HG02970 (cell line): ENCODE measurements around the gene RPS6KA4.
A peak's percentile ranks its signal among the peaks of the same experiment; 100 is the strongest.
"Not testable (repeated sequence)": the region's sequence is repeated elsewhere in the genome, so short reads cannot be mapped to it uniquely, and the experiment has no call there.

Source experiments
- ATAC-seq: cut with Tn5 transposase; IDR thresholded peaks from one replicate; pipeline ENCODE4 v1.9.1; 2021; ENCODE audit warnings: mild to moderate bottlenecking, moderate library complexity, moderate number of reproducible peaks; ENCODE audit not compliant: unreplicated experiment, low FRiP score

The RPS6KA4 gene

GRCh38 chr11:64358907-64359711 lies at the start of gene RPS6KA4:
RPS6KA4 (plus strand) TSS chr11:64359162; CDS start chr11:64359236, 74 bp downstream.
- no peak for ATAC-seq

DNA sequence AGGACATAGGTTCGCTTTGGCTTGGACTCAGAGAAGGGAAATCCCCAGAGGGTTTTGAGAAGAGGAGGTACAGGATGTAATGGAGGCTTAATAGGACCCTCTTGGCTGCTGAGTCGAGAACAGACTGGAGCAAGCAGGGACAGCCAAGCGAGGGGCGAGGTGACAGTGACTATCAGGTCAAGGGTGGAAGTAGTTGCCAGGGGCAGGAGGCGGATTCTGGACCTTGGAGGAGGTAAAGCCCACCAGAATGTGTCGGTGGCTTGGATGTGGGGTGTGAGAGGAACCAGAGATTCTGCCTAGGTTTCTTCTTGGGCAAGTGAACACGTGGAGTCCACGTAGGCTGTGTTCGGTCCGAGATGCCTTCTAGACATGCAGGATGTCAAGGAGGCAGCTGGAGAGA lies 46.0 kb upstream of the RPS6KA4 start:
- no peak for ATAC-seq

DNA sequence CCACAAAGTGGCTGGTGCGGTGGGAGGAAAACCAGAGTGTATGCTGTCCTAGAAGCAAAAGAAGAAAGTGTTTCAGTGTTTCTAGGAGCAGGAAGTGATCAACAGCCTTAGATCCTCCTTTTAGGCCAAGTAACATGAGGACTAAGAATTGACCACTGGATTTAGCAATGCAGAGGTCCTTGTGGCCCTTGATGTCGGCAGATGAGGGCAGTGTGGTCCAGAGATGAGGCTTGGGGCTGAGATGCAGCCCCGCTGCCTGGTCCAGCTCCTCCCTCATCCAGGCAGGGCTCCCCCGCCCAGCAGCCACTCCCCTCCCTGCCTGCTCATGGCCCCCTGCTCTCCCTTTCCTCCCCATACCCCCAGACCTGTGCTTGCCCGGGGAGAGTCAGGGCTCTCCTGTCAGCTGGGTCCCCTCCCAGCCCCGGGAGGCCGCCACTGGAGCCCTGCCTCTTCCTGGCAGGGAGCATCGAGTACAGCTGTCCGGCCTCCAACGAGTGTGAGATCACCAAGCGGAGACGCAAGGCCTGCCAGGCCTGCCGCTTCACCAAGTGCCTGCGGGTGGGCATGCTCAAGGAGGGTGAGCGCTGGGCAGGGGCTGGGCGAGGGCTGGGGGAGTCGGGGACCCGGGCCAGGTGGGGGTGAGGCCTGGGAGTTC lies 45.3 kb upstream of the RPS6KA4 start:
- ATAC-seq = no peak

- ATAC-seq = no peak
These were observed 44.7 kb upstream of the RPS6KA4 start for GRCh38 chr11:64314146-64314804.

DNA sequence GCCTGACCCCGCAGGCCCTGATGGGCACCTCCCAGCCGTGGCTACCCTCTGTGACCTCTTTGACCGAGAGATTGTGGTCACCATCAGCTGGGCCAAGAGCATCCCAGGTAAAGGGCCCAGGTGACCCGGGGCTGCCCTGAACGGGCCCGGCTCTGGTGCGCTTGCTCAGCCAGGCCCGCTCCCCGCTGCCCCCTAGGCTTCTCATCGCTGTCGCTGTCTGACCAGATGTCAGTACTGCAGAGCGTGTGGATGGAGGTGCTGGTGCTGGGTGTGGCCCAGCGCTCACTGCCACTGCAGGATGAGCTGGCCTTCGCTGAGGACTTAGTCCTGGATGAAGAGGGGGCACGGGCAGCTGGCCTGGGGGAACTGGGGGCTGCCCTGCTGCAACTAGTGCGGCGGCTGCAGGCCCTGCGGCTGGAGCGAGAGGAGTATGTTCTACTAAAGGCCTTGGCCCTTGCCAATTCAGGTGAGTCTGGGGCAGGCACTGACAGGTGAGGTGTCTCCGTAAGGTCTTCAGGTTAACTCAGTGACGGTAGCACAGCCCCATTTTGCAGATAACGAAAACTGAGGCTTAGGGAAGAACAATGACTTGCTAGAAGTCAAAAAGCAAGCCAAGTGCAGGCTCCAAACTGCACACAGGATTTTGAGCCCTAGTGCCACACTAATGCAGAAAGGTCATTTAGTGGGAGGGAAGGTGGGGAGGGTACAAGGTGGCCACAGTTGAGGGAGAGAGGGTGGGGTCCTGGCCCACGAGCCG lies 44.0 kb upstream of the RPS6KA4 start:
- no peak for ATAC-seq

- ATAC-seq = not testable (repeated sequence)
These were observed 43.1 kb upstream of the RPS6KA4 start for GRCh38 chr11:64315667-64316526.

DNA sequence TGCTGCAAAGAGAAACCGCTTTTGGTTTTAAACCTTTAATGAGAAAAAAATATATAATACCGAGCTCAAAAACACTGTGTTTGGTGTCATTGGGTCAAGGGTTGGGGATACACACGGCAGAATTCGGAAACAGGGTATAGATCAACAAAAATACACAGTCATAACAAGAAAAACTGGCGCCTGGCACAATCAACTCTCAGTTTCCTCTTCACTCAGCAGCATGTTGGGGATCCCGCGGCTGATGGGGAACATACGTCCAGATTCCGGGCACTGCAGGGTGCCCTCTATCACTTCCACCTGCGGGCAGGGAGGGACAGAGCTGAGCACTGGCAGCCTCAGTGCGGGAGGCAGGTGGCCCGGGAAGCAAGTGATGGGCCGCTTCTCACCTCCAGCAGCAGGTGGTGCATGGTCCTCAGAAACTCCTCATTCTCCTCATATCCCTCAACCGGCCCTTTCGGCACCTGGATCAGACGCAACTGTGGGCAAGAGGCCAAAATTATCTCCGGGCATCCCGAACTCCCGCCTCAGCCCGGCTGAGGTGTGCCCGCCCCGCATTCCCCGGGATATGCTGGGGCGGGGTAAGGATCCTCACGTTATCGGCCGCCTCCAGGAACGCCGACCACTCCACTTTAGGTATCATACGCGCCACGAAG lies 42.2 kb upstream of the RPS6KA4 start:
- peak; percentile 3 for ATAC-seq

DNA sequence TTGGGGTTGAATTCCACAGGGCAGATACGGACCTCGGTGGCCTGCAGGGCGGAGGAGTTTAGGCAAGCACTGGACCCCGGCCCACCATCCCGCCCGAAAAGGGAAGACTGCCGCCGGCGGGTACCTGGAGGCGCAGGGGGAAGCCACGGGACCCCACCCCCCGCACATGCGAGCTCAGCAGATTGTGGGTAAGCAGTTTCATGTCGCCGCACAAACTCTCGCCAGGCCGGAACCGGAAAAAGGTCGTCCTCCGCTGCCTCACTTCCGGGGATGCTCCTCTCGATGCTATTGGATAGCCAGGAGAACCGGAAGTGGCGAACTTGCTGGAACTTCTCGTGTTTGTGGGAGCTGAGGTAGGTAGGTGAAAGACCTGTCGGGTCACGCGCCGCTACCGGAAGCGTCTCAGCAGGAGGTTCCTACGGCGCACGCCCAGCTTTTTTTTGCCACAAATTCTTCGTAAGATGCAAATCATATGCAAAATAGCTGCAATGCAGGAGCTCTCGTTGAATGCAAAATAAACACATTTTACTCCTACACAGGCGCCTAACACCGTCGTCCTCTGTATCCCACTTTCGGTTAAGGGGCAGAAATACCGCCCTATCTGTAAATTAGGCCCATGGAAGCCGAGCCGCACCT lies 41.5 kb upstream of the RPS6KA4 start, which contains the start of gene TRMT112:
TRMT112 (minus strand) TSS at position 235 of the 636 bp plus-strand sequence; CDS start at position 202, 33 bp downstream.
- ATAC-seq = peak; percentile 63

- peak; percentile 69 for ATAC-seq
These were observed 40.8 kb upstream of the RPS6KA4 start, which contains the start of gene PRDX5 for GRCh38 chr11:64317961-64318765. PRDX5 (plus strand) TSS chr11:64318121; CDS start chr11:64318216, 95 bp downstream.

- ATAC-seq = no peak
These were observed 39.9 kb upstream of the RPS6KA4 start for GRCh38 chr11:64318766-64319761.

- ATAC-seq = no peak
These were observed 38.4 kb upstream of the RPS6KA4 start for GRCh38 chr11:64320556-64320955.

GRCh38 chr11:64321026-64321425 lies 37.9 kb upstream of the RPS6KA4 start:
- no peak for ATAC-seq

- no peak for ATAC-seq
These were observed 37.4 kb upstream of the RPS6KA4 start for GRCh38 chr11:64321533-64321932.

GRCh38 chr11:64322925-64323260 lies 36.1 kb upstream of the RPS6KA4 start:
- ATAC-seq = no peak

- ATAC-seq = no peak
These were observed 35.6 kb upstream of the RPS6KA4 start for GRCh38 chr11:64323373-64323772.

- ATAC-seq = not testable (repeated sequence)
These were observed 35.0 kb upstream of the RPS6KA4 start for GRCh38 chr11:64323984-64324383.
